Measurements from ENCODE around the gene FAM200A. TPM values are rescaled to one million over a fixed set of nuclear protein-coding genes. Genes with fewer than 3 reads are reported as not detected.

The FAM200A gene
- polyA plus RNA-seq, 1 donor (not counting 4 experiments of a cell fraction or from before 2014, with no cell fraction given) = 7.6 TPM

DNA sequence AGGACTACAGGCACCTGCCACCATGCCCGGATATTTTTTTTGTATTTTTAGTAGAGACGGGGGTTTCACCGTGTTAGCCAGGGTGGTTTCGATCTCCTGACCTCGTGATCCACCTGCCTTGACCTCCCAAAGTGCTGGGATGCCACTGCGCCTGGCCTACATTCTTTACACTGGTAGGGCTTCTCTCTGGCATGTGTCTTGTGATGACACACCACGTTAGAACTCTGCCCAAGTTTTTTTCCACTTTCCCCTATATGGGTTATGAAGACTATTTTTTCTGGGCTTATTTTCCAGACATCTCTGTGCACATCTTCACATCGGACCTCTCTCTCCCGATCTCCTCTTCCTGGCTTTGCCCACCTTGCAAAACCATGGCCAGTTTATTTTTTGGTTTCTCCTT lies 10.7 kb downstream of the FAM200A start:
- Histone ChIP-seq H3K9me1 (ENCODE audit: control insufficient read depth, extremely low read depth, insufficient read depth, low read length) (no peaks in the 10 kb centered on the region), H3K9ac (ENCODE audit: control insufficient read depth, extremely low read depth, insufficient read depth, low read length) (no peak overlapping the region), H3K4me2 (ENCODE audit: control insufficient read depth, extremely low read depth, insufficient read depth, low read depth, low read length) (no peak overlapping the region), H4K20me1 (ENCODE audit: control insufficient read depth, extremely low read depth, insufficient read depth, low read length) (no peaks in the 10 kb centered on the region), H3K4me1 (ENCODE audit: control insufficient read depth, extremely low read depth, insufficient read depth, low read length) (no peaks in the 10 kb centered on the region), H3K27ac (ENCODE audit: control insufficient read depth, insufficient read depth, low read length) (no peak overlapping the region), H3K4me3 (ENCODE audit: control insufficient read depth in 2 of 3, extremely low read depth in 1 of 3, insufficient read depth in 2 of 3, low read depth in 1 of 3, low read length in 3 of 3) (no peak overlapping the region), H3K79me2 (ENCODE audit: control insufficient read depth, insufficient read depth, low read length) (no peaks in the 10 kb centered on the region), H3K9me3 (ENCODE audit: control insufficient read depth, low read depth, low read length) (peaks cover 6% of the 10 kb centered on the region), H3K36me3 (ENCODE audit: control insufficient read depth in 2 of 2, extremely low read depth in 1 of 2, insufficient read depth in 2 of 2, low read length in 2 of 2) (no peaks in the 10 kb centered on the region), H2AFZ (ENCODE audit: control insufficient read depth, low read length) (no peak overlapping the region), H3K27me3 (ENCODE audit: control insufficient read depth, extremely low read depth, insufficient read depth, low read length) (no peaks in the 10 kb centered on the region)
- FAIRE-seq = no peak
- DNase-seq (ENCODE audit: low read depth, low spot score) = no peak
- TF ChIP-seq EZH2 (IDR thresholded peaks at IDR 0.05; ENCODE audit: low read length) (no peak), CTCF (optimal IDR thresholded peaks at IDR 0.05 in 1 of 3, IDR thresholded peaks at IDR 0.05 in 1 of 3, conservative IDR thresholded peaks at IDR 0.05 in 1 of 3; ENCODE audit: extremely low read depth in 1 of 3, insufficient read depth in 2 of 3, low read length in 3 of 3) (no peak)
- dilution Hi-C loops (cut with MboI; ENCODE audit: extremely low pct_ligation_motif_present, low sequenced_read_pairs) = no loop called here

DNA sequence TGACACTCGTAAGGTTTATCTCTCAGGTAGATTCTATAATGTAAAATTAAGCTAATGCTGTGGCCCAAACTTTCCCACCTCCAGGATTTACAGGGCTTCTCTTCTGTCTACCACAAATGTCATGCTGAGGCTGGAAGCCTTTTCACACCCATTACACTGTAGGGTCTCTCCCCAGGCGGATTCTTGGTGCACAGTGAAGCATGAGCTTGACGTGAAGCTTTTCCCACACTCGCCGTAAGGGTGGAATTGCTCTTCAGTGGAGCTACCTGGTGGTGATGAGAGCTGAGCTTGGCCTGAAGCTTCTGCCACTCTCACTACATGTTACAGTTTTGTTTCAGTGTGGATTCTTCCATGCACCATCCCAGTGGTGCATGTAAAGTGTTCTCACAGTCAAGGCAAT lies 11.4 kb downstream of the FAM200A start:
- Histone ChIP-seq H3K27ac (ENCODE audit: control insufficient read depth, insufficient read depth, low read length) (no peak overlapping the region), H4K20me1 (ENCODE audit: control insufficient read depth, extremely low read depth, insufficient read depth, low read length) (no peaks in the 10 kb centered on the region), H2AFZ (ENCODE audit: control insufficient read depth, low read length) (no peak overlapping the region), H3K4me1 (ENCODE audit: control insufficient read depth, extremely low read depth, insufficient read depth, low read length) (no peaks in the 10 kb centered on the region), H3K4me3 (ENCODE audit: control insufficient read depth in 2 of 3, extremely low read depth in 1 of 3, insufficient read depth in 2 of 3, low read depth in 1 of 3, low read length in 3 of 3) (no peak overlapping the region), H3K36me3 (ENCODE audit: control insufficient read depth in 2 of 2, extremely low read depth in 1 of 2, insufficient read depth in 2 of 2, low read length in 2 of 2) (no peaks in the 10 kb centered on the region), H3K9ac (ENCODE audit: control insufficient read depth, extremely low read depth, insufficient read depth, low read length) (no peak overlapping the region), H3K4me2 (ENCODE audit: control insufficient read depth, extremely low read depth, insufficient read depth, low read depth, low read length) (no peak overlapping the region), H3K27me3 (ENCODE audit: control insufficient read depth, extremely low read depth, insufficient read depth, low read length) (no peaks in the 10 kb centered on the region), H3K9me3 (ENCODE audit: control insufficient read depth, low read depth, low read length) (peaks cover 6% of the 10 kb centered on the region), H3K79me2 (ENCODE audit: control insufficient read depth, insufficient read depth, low read length) (no peaks in the 10 kb centered on the region), H3K9me1 (ENCODE audit: control insufficient read depth, extremely low read depth, insufficient read depth, low read length) (no peaks in the 10 kb centered on the region)
- DNase-seq (ENCODE audit: low read depth, low spot score) (no peak), FAIRE-seq (no peak)
- TF ChIP-seq CTCF (optimal IDR thresholded peaks at IDR 0.05 in 1 of 3, IDR thresholded peaks at IDR 0.05 in 1 of 3, conservative IDR thresholded peaks at IDR 0.05 in 1 of 3; ENCODE audit: extremely low read depth in 1 of 3, insufficient read depth in 2 of 3, low read length in 3 of 3) (no peak), EZH2 (IDR thresholded peaks at IDR 0.05; ENCODE audit: low read length) (no peak)
- dilution Hi-C loops (cut with MboI; ENCODE audit: extremely low pct_ligation_motif_present, low sequenced_read_pairs) = no loop called here
